Measurements from ENCODE around the gene IL11. TPM values are rescaled to one million over a fixed set of nuclear protein-coding genes. Genes with fewer than 3 reads are reported as not detected.

IL11 gene
- total RNA-seq, 1 experiment from 2014 or later = 0.97 TPM

GRCh38 chr19:55391702-55392615, 21.7 kb upstream of the IL11 start:
- no peak for DNase-seq
- Mint-ChIP-seq H3K27me3 (ENCODE audit: unreplicated experiment) (no peaks in the 10 kb centered on the region), H3K4me3 (ENCODE audit: low read depth, unreplicated experiment) (no peak overlapping the region), H3K36me3 (ENCODE audit: insufficient read depth, unreplicated experiment) (peaks cover 68% of the 10 kb centered on the region), H3K9me3 (ENCODE audit: low read depth, unreplicated experiment) (no peaks in the 10 kb centered on the region), H3K4me1 (ENCODE audit: low read depth, unreplicated experiment) (peaks cover 26% of the 10 kb centered on the region), H3K27ac (ENCODE audit: unreplicated experiment) (peak overlapping the region; percentile 52)
- no peak for TF ChIP-seq CTCF (IDR thresholded peaks at IDR 0.05; ENCODE audit: unreplicated experiment)
- BruUV-seq (replicated peaks) = no TSS peak
- CTCF ChIA-PET = no interaction called here
- intact Hi-C loops (cut with micrococcal nuclease; ENCODE audit: unreplicated experiment) = no loop called here

- no peak overlapping the region for H3K4me3 Mint-ChIP-seq (ENCODE audit: low read depth, unreplicated experiment)
- peaks cover 75% of the 10 kb centered on the region for H3K36me3 Mint-ChIP-seq (ENCODE audit: insufficient read depth, unreplicated experiment)
- H3K9me3 Mint-ChIP-seq (ENCODE audit: low read depth, unreplicated experiment) = no peaks in the 10 kb centered on the region
- peaks cover 31% of the 10 kb centered on the region for H3K4me1 Mint-ChIP-seq (ENCODE audit: low read depth, unreplicated experiment)
- TF ChIP-seq CTCF (IDR thresholded peaks at IDR 0.05; ENCODE audit: unreplicated experiment) = no peak
- BruUV-seq (replicated peaks) = no TSS peak
- no peak overlapping the region for H3K27ac Mint-ChIP-seq (ENCODE audit: unreplicated experiment)
- CTCF ChIA-PET = no interaction called here
- no peaks in the 10 kb centered on the region for H3K27me3 Mint-ChIP-seq (ENCODE audit: unreplicated experiment)
- intact Hi-C loops (cut with micrococcal nuclease; ENCODE audit: unreplicated experiment) = no loop called here
- no peak for DNase-seq
Measured at GRCh38 chr19:55391191-55391670, 21.0 kb upstream of the IL11 start.

- peaks cover 83% of the 10 kb centered on the region for H3K36me3 Mint-ChIP-seq (ENCODE audit: insufficient read depth, unreplicated experiment)
- CTCF ChIA-PET = no interaction called here
- no peak overlapping the region for H3K27ac Mint-ChIP-seq (ENCODE audit: unreplicated experiment)
- peaks cover 31% of the 10 kb centered on the region for H3K4me1 Mint-ChIP-seq (ENCODE audit: low read depth, unreplicated experiment)
- no TSS peak for BruUV-seq (replicated peaks)
- TF ChIP-seq CTCF (IDR thresholded peaks at IDR 0.05; ENCODE audit: unreplicated experiment) = no peak
- no peaks in the 10 kb centered on the region for H3K27me3 Mint-ChIP-seq (ENCODE audit: unreplicated experiment)
- H3K4me3 Mint-ChIP-seq (ENCODE audit: low read depth, unreplicated experiment) = no peak overlapping the region
- intact Hi-C loops (cut with micrococcal nuclease; ENCODE audit: unreplicated experiment) = no loop called here
- no peaks in the 10 kb centered on the region for H3K9me3 Mint-ChIP-seq (ENCODE audit: low read depth, unreplicated experiment)
- DNase-seq = no peak
Measured at GRCh38 chr19:55390461-55390880, 20.2 kb upstream of the IL11 start.

GRCh38 chr19:55389386-55390317, 19.4 kb upstream of the IL11 start:
- no peaks in the 10 kb centered on the region for H3K9me3 Mint-ChIP-seq (ENCODE audit: low read depth, unreplicated experiment)
- CTCF ChIA-PET = no interaction called here
- peaks cover 31% of the 10 kb centered on the region for H3K4me1 Mint-ChIP-seq (ENCODE audit: low read depth, unreplicated experiment)
- intact Hi-C loops (cut with micrococcal nuclease; ENCODE audit: unreplicated experiment) = loop anchor here (10.0 kb wide), 2 partner anchors 245 kb away; partner anchors contain the start of gene TNNT1
- no peak for TF ChIP-seq CTCF (IDR thresholded peaks at IDR 0.05; ENCODE audit: unreplicated experiment)
- no TSS peak for BruUV-seq (replicated peaks)
- no peak for DNase-seq
- H3K4me3 Mint-ChIP-seq (ENCODE audit: low read depth, unreplicated experiment) = peak overlapping the region; percentile 19
- H3K27me3 Mint-ChIP-seq (ENCODE audit: unreplicated experiment) = no peaks in the 10 kb centered on the region
- H3K36me3 Mint-ChIP-seq (ENCODE audit: insufficient read depth, unreplicated experiment) = peaks cover 90% of the 10 kb centered on the region
- peak overlapping the region; percentile 79 for H3K27ac Mint-ChIP-seq (ENCODE audit: unreplicated experiment)

All from Calu3 (cell line).